ENCODE data around the gene HAND1.

DNA sequence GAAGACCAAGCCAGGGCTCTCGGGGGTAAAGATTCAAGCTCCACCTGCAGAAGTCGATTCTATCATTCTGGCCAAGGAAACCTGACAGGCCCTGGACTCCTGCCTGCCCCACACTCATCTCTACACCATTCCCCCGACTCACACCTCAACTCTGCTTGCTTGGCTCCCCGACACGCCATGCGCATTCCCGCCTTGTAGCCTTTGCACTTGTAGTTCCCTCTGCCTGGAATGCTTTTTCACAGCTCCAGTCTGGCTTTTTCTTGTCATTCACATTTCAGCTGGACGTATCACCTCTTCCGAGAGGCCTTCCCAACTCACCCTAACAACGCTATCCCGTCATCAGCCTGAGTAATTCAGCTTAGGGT is 28.7 kb upstream of the HAND1 start:
- TF ChIP-seq YY1 (IDR thresholded peaks at IDR 0.05; ENCODE audit: insufficient read depth, insufficient read length): no peak
- TF ChIP-seq SUZ12 (IDR thresholded peaks at IDR 0.05; ENCODE audit: extremely low read depth, insufficient read depth, insufficient read length): no peak
- TF ChIP-seq ZNF274 (IDR thresholded peaks at IDR 0.05; ENCODE audit: low read depth, low read length): no peak

All from NT2/D1 (cell line).